ENCODE measurements around the gene TMEM59. TPM values are rescaled to one million over a fixed set of nuclear protein-coding genes. Genes with fewer than 3 reads are reported as not detected.
A peak's percentile ranks its signal among the peaks of the same experiment; 100 is the strongest.

The TMEM59 gene
- total and polyA plus RNA-seq, 8 donors, result 95.7 to 322 (median 176) TPM

DNA sequence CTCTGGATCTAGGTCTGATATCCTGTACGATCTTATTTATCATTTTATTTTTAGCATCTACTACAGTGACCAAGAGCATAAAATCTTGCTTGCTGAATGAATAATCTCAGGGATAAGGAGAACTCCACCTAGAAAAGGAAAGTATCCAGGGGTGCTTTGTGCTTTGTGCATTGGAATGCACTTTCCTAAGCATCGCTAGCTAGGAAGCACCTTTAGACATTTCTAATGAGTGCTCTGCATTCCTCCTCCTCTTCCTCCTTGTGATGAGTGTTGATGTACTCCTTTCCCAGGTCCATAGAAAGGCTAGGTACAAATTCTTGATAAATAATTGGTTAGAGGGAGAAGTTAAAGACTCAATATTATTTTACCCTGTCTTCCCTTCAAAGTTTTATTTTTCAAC is 31.8 kb upstream of the TMEM59 start:
- intact Hi-C loops (cut with DNase I; ENCODE audit: low total_unique reads), result no loop called here
- 86 to 94% (median 91%) methylated on average over 2 of the region's 2 CpGs for WGBS, 5 donors
- Histone ChIP-seq H3K9me3 (no peaks in the 10 kb centered on the region), H3K27ac (no peak overlapping the region), H3K36me3 (peaks cover 0 to 14% (median 6%) of the 10 kb centered on the region in 4 donors), H3K27me3 (no peaks in the 10 kb centered on the region), H3K4me1 (peaks cover 0 to 4% (median 1%) of the 10 kb centered on the region in 4 donors), H3K4me3 (no peak overlapping the region)
- TF ChIP-seq POLR2A (IDR thresholded peaks at IDR 0.05), result no peak
- TF ChIP-seq EP300 (IDR thresholded peaks at IDR 0.05), result no peak
- TF ChIP-seq POLR2AphosphoS5 (IDR thresholded peaks at IDR 0.05), result no peak
- TF ChIP-seq, protein P1, sequence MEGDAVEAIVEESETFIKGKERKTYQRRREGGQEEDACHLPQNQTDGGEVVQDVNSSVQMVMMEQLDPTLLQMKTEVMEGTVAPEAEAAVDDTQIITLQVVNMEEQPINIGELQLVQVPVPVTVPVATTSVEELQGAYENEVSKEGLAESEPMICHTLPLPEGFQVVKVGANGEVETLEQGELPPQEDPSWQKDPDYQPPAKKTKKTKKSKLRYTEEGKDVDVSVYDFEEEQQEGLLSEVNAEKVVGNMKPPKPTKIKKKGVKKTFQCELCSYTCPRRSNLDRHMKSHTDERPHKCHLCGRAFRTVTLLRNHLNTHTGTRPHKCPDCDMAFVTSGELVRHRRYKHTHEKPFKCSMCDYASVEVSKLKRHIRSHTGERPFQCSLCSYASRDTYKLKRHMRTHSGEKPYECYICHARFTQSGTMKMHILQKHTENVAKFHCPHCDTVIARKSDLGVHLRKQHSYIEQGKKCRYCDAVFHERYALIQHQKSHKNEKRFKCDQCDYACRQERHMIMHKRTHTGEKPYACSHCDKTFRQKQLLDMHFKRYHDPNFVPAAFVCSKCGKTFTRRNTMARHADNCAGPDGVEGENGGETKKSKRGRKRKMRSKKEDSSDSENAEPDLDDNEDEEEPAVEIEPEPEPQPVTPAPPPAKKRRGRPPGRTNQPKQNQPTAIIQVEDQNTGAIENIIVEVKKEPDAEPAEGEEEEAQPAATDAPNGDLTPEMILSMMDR (IDR thresholded peaks at IDR 0.05), result no peak
- no peak for DNase-seq

DNA sequence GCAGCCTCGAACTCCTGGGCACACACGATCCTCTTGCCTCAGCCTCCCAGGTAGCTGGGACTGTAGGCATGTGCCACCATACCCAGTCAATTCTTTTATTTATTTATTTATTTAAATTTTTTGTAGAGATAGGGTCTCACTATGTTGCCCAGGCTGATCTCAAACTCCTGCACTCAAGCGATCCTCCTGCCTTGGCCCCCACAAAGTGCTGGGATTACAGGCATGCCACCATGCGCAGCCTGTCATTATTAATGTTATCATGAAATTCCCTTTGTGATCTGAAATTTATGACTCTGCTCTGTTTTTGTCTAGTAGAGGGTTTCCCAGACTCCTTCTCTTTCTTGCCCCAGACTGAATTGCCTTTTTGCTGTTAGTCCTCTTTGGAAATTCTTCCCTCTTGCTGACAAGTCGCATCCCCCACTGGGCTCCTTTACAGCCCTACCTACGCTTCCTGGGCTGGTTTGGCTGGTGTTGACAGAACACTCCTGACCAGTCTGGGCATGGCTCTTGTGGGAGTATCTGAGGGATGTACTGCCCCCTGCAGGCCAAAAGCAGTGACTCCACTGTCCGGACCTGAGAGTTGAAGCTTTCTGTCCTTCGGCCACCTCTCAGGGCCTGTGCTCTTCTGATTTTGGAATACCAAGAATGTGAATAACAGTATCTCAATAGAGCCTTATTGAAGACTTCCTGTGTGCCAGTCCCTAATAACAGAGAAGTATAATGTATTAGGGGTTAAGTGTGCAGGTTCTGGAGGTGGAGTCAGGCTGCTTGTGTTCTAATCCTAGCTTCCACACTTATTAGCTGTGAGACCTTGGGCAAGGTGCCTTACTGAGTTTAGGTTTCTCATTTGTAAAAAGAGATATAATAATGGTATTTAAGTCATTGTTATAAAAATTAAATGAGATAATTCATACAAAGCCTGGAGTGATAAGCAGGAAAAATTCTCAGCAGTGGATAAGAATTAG is 28.6 kb upstream of the TMEM59 start:
- DNase-seq, result peak; percentile 79 to 86
- TF ChIP-seq, protein P1 (IDR thresholded peaks at IDR 0.05), result peak in 5 of 7 experiments; percentile 42 to 73 (median 64)
- TF ChIP-seq EP300 (IDR thresholded peaks at IDR 0.05) (no peak), POLR2AphosphoS5 (IDR thresholded peaks at IDR 0.05) (peak in 1 of 3 donors; percentile 35), POLR2A (IDR thresholded peaks at IDR 0.05) (no peak)
- Histone ChIP-seq H3K4me3 (no peak overlapping the region), H3K9me3 (no peaks in the 10 kb centered on the region), H3K27ac (no peak overlapping the region), H3K36me3 (no peaks in the 10 kb centered on the region), H3K4me1 (peaks cover 3 to 8% (median 5%) of the 10 kb centered on the region in 4 donors), H3K27me3 (no peaks in the 10 kb centered on the region)
- 73 to 85% (median 80%) methylated on average over 8 of the region's 8 CpGs for WGBS, 5 donors
- intact Hi-C loops (cut with DNase I; ENCODE audit: low total_unique reads), result no loop called here

DNA sequence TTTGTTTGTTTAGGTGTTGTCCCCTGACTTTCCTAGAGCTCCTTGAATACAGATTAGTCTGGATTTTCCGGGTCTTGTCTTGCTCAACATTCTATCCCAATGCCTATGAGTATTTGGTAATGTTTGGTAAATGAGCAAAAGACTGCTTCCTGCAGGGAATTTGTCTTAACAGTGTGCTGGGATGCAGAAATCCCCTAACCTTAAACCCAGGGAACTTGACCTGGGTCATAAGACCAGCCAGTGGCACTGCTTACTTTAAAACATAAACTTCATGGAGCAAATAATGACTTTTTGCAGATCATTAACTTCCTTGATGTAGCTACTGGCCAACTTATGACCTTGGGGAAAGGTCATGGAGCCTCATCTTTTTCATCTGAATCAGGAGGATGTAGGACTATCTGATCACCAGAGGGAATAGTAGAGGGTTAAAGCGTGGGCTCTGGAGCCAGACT is 27.6 kb upstream of the TMEM59 start:
- H3K4me3 ChIP-seq, result no peak overlapping the region
- 66 to 85% (median 81%) methylated on average over 2 of the region's 2 CpGs for WGBS, 5 donors
- peak overlapping the region in 1 of 5 donors; percentile 28 for H3K27ac ChIP-seq
- DNase-seq, result no peak
- no peaks in the 10 kb centered on the region for H3K36me3 ChIP-seq
- H3K27me3 ChIP-seq, result no peaks in the 10 kb centered on the region
- H3K4me1 ChIP-seq, result peaks cover 3 to 8% (median 5%) of the 10 kb centered on the region in 4 donors
- no peaks in the 10 kb centered on the region for H3K9me3 ChIP-seq
- intact Hi-C loops (cut with DNase I; ENCODE audit: low total_unique reads), result no loop called here
- TF ChIP-seq, protein P1 (IDR thresholded peaks at IDR 0.05), result no peak

DNA sequence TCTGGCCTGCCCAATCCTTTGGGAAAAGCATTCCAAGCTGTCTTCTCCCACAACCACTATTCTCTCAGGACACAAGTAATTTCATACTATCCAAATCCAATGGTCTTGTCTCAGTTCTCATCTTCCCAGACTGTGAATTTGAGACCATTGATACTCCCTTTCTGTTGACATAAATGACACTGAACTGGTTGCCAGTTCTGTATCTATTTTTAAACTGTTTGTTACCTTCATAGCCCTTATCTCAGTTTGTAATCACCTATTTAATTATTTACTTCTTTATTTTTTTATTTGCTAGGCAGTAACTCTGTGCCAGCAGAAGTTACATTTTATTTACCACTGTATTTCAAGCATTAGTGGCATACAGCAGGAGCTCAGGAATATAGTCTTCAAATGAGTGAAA is 24.4 kb upstream of the TMEM59 start:
- Histone ChIP-seq H3K27me3 (no peaks in the 10 kb centered on the region), H3K9me3 (no peaks in the 10 kb centered on the region), H3K36me3 (peaks cover 0 to 10% (median 0%) of the 10 kb centered on the region in 4 donors), H3K27ac (no peak overlapping the region), H3K4me3 (no peak overlapping the region), H3K4me1 (peaks cover 3 to 9% (median 7%) of the 10 kb centered on the region in 4 donors)
- intact Hi-C loops (cut with DNase I; ENCODE audit: low total_unique reads), result no loop called here
- TF ChIP-seq EP300 (IDR thresholded peaks at IDR 0.05), result no peak
- no peak for TF ChIP-seq POLR2AphosphoS5 (IDR thresholded peaks at IDR 0.05)
- TF ChIP-seq, protein P1 (IDR thresholded peaks at IDR 0.05), result no peak
- TF ChIP-seq POLR2A (IDR thresholded peaks at IDR 0.05), result no peak
- no peak for DNase-seq

Data from stomach (tissue), 9 donors.